ENCODE measurements around the gene HACD2. TPM values are rescaled to one million over a fixed set of nuclear protein-coding genes. Genes with fewer than 3 reads are reported as not detected.

The HACD2 gene
- total and polyA plus RNA-seq, 8 donors = 5.3 to 36.0 (median 14.4) TPM

GRCh38 chr3:123553536-123553935 lies 31.3 kb downstream of the HACD2 start:
- peaks cover 6 to 34% (median 17%) of the 10 kb centered on the region in 4 donors for H3K36me3 ChIP-seq
- DNase-seq = no peak
- no peaks in the 10 kb centered on the region for H3K27me3 ChIP-seq
- intact Hi-C loops (cut with DNase I; ENCODE audit: low total_unique reads) = no loop called here
- WGBS, 5 donors = 87 to 98% (median 94%) methylated on average over 1 of the region's 1 CpG
- peaks cover 0 to 18% (median 9%) of the 10 kb centered on the region in 4 donors for H3K9me3 ChIP-seq
- TF ChIP-seq POLR2AphosphoS5 (IDR thresholded peaks at IDR 0.05) = no peak
- TF ChIP-seq EP300 (IDR thresholded peaks at IDR 0.05) = no peak
- TF ChIP-seq POLR2A (IDR thresholded peaks at IDR 0.05) = no peak
- peaks cover 0 to 6% (median 0%) of the 10 kb centered on the region in 4 donors for H3K4me1 ChIP-seq
- H3K27ac ChIP-seq = no peak overlapping the region
- no peak overlapping the region for H3K4me3 ChIP-seq

DNA sequence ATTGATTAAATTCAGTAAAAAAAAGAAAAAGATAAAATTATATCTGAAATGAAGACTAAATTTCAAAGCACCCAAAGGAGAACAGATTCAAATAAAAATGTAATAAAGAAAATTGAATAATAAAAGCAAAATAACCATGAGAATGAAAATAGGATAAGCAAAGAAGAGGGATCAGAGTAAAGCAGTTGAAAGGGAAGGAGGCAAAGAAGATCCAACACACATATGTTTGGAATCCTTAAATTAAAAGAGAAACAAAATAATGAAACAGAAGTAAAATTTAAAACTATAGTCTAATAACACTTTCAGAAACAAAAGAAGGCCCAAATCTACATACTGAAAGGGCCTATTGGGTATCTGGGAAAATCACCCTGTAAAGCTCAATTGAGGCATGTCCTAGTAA lies 32.1 kb downstream of the HACD2 start:
- H3K27me3 ChIP-seq = no peaks in the 10 kb centered on the region
- no peak overlapping the region for H3K4me3 ChIP-seq
- peaks cover 0 to 18% (median 9%) of the 10 kb centered on the region in 4 donors for H3K9me3 ChIP-seq
- intact Hi-C loops (cut with DNase I; ENCODE audit: low total_unique reads) = no loop called here
- H3K36me3 ChIP-seq = peaks cover 6 to 34% (median 17%) of the 10 kb centered on the region in 4 donors
- no peak for DNase-seq
- TF ChIP-seq EP300 (IDR thresholded peaks at IDR 0.05) (no peak), CTCF (IDR thresholded peaks at IDR 0.05) (no peak), POLR2A (IDR thresholded peaks at IDR 0.05) (no peak), POLR2AphosphoS5 (IDR thresholded peaks at IDR 0.05) (no peak)
- H3K4me1 ChIP-seq = peaks cover 0 to 13% (median 0%) of the 10 kb centered on the region in 4 donors
- no peak overlapping the region for H3K27ac ChIP-seq

GRCh38 chr3:123552095-123552714 lies 32.6 kb downstream of the HACD2 start:
- Histone ChIP-seq H3K4me1 (peaks cover 0 to 18% (median under 1%) of the 10 kb centered on the region in 4 donors), H3K36me3 (peaks cover 6 to 34% (median 17%) of the 10 kb centered on the region in 4 donors), H3K4me3 (no peak overlapping the region), H3K9me3 (peaks cover 0 to 18% (median 9%) of the 10 kb centered on the region in 4 donors), H3K27ac (no peak overlapping the region), H3K27me3 (no peaks in the 10 kb centered on the region)
- TF ChIP-seq CTCF (IDR thresholded peaks at IDR 0.05) (peak in 2 of 7 experiments; percentile 32 to 39), POLR2A (IDR thresholded peaks at IDR 0.05) (no peak), EP300 (IDR thresholded peaks at IDR 0.05) (no peak)
- intact Hi-C loops (cut with DNase I; ENCODE audit: low total_unique reads) = no loop called here
- WGBS, 5 donors = 15 to 35% (median 27%) methylated on average over 2 of the region's 2 CpGs
- DNase-seq = peak in 1 of 2 donors; percentile 13

- H3K9me3 ChIP-seq = peaks cover 0 to 6% (median 3%) of the 10 kb centered on the region in 4 donors
- intact Hi-C loops (cut with DNase I; ENCODE audit: low total_unique reads) = no loop called here
- peaks cover 6 to 23% (median 17%) of the 10 kb centered on the region in 4 donors for H3K36me3 ChIP-seq
- WGBS, 5 donors = 70 to 86% (median 80%) methylated on average over 8 of the region's 8 CpGs
- H3K4me3 ChIP-seq = no peak overlapping the region
- TF ChIP-seq CTCF (IDR thresholded peaks at IDR 0.05) (no peak), POLR2AphosphoS5 (IDR thresholded peaks at IDR 0.05) (no peak), EP300 (IDR thresholded peaks at IDR 0.05) (no peak), POLR2A (IDR thresholded peaks at IDR 0.05) (no peak)
- peaks cover 0 to 25% (median 2%) of the 10 kb centered on the region in 4 donors for H3K4me1 ChIP-seq
- DNase-seq = peak in 1 of 2 donors; percentile 56
- H3K27ac ChIP-seq = peak overlapping the region in 1 of 5 donors; percentile 22
- H3K27me3 ChIP-seq = no peaks in the 10 kb centered on the region
These were observed 36.9 kb downstream of the HACD2 start for GRCh38 chr3:123547881-123548519.

All from stomach (tissue), 9 donors.